Limb (tissue), 2 donors: ENCODE data around the gene IL17C.

Experiments used
- DNase-seq, 2 donors: peaks; one replicate each; pipeline ENCODE4 v3.0.0-alpha.2; 2016; ENCODE audit errors: extremely low spot score in 2 of 2

IL17C gene

GRCh38 chr16:88684569-88685155 is 46.3 kb downstream of the IL17C start:
- no peak for DNase-seq

GRCh38 chr16:88685156-88686061 is 47.0 kb downstream of the IL17C start:
- no peak for DNase-seq

- DNase-seq = no peak
Observed at GRCh38 chr16:88686062-88686438, 47.7 kb downstream of the IL17C start.

GRCh38 chr16:88686439-88687253 is 48.3 kb downstream of the IL17C start, which contains the start of gene SNAI3:
SNAI3 (minus strand) TSS chr16:88686507; CDS start chr16:88686406, 101 bp downstream.
- peak; percentile 40 to 83 for DNase-seq

GRCh38 chr16:88687254-88687576 is 48.8 kb downstream of the IL17C start:
- no peak for DNase-seq

DNA sequence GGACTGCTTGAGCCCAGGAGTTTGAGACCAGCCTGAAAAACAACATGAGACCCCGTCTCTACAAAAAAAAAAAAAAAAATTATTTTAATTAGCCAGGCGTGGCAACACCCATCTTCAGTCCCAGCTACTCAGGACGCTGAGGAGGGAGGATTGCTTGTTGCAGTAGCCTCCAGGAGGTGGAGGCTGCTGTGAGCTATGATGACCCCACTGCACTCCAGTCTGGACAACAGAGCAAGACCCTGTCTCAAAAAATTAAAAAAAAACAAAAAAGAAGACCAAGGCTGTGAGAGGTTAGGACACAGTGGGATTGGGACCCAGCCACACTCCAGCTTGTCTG is 49.3 kb downstream of the IL17C start:
- no peak for DNase-seq

DNA sequence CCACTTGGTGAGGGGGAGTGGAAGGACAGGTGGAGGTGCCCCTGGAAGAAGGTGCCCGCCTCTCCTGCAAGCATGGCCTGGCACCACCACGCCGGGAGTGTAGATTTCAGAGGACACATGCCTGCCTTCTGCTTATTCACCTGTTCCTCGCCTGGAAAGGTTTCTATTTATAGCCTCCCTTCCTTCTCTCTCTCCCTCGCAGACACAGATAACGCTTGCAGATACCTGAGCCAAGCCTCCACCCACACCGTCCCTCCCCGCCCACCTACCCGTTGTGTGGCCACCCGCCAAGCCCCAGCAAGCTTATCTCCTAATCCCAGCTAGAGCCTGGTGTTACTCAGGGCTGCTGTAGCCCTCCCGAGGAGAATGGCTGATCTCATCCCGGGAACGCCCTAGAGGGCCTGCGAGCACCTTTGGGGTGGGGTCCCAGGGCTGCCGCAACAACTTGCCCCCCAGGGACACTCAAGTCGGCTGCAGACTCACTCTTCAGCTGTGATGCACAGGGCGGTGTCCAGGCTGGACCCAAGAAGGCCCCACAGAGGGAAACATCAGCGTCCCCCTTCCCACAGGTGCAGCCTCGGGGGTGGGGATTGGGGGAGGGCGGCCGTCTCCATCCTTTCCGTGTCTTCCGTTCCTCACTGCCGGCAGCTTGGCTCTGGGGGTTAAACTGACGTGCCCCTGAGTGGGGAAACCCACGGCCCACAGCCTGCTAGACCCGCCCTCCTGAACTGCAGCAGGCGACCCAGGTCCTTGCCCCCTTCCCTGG is 49.8 kb downstream of the IL17C start:
- no peak for DNase-seq
